Activated naive CD8-positive, alpha-beta T cell treated with anti-CD3 and anti-CD28 coated beads, Interleukin-2, amount 50 U/mL, for 16 hours (primary cell): Measurements from ENCODE around the gene CD247.

ENCODE experiments used
- DNase-seq: peaks from one replicate; pipeline ENCODE4 v3.0.0-alpha.2; 2020; ENCODE audit warnings: low read depth, low spot score

Gene CD247

DNA sequence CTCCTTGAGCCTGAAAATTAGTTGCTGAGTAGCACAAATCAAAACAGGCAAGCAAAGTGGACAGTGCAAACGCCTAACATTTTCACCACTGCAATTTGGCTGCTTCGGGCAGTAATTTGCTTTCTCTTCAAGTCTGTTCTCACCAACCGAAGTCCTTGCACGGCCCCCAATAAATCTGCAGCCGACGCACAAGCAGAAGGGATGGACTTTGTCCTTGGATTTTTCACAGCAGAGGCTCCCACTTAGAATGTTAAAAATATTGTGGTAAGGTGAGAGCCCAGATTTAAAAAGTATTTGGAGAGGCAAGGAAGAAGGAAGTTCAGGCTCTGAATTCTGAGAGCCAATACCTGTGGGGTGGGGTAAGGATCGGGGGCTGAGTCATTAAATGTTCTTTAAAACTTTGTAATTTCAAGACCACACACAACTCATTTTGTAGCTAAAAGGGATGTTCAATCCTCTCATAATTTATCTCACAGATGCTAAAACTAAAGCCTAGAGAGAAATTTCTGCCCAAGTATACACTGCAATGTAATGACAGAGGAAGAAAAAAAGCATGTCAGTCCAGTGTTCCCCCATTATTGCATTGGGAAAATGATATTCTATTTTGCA lies 6.2 kb downstream of the CD247 start:
- no peak for DNase-seq

DNA sequence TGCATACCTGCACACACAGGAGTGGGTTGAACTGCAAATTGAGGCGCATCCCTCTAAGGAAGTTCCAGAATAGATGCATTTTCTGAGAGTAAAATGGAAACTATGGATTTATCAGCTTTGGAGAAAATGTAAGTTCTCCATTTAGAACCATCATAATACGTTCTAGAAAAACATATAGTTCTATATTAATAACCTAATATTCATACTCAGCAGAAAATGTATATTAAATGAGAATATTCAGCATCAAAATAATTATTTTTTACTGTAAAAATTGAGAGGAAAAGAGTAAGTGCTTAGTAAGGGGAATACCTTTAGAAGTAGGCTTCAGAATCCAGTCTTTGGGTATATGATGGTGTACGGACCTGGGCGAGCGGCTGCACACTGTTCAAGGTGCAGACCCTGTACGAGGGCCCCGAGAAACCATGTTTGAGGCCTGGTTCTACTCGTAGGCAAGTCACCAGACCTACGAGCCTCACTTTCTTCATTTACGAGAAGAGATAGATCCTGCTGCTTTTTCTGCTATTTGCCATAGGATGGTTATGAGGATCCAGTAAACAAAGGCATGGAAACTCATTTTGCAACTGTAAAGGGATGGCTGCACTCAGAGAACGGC lies 6.8 kb downstream of the CD247 start:
- DNase-seq, result no peak

DNA sequence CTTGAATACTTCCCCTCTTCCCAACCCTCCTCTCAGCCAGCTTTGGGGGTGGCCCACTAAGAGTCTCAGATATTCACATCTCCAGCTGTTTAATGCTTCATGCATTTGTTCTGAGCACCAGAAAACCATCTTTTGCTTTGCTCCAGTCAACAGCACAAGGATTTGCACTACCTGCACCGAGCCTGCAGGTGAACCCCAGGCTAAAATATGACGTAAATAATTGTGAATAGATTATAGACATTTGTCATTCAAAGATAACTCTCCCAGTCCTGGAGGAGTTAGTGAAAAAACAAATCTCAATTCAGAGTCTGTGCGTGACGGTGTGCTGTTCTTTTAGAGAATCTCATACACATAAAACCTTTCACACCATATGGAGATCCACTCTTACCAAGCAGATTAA lies 7.4 kb downstream of the CD247 start:
- DNase-seq, result no peak

DNA sequence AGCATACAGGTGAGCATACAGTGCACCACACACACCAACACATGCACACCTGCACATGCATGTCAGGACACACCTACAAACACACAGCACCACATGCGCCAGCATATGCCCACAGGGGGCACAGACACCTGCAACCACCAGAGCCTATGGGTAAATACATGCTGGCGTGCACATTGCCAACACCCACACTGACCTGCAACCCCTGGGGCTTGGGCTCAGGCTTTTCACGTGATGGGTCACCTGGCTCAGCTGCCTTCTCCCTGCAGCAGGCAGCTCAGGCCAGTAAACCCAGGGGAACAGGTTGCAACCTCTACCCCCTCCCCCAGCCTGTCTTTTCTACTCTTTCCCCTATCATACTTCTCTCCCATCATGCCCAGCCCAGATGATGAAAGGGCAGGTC lies 8.1 kb downstream of the CD247 start:
- DNase-seq, result no peak

DNA sequence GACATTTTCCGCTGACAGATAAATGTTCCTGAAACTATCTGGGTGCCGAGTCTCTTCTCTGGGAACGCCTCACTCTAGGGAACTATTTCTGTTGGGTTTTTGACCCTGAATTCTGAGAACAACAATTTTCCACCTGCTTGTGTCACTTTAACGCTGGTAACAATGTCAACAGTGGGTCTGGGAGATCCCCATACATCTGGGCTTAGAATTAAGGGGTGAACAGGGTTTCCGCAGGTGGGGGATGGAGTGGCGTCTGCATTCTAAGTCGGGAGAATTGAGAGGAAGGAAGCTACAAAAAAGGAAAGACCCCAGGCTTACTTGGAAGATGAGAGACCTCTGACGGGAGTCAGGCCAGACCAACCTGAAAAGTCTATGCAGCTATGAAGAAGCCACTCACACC lies 8.7 kb downstream of the CD247 start:
- DNase-seq, result no peak

DNA sequence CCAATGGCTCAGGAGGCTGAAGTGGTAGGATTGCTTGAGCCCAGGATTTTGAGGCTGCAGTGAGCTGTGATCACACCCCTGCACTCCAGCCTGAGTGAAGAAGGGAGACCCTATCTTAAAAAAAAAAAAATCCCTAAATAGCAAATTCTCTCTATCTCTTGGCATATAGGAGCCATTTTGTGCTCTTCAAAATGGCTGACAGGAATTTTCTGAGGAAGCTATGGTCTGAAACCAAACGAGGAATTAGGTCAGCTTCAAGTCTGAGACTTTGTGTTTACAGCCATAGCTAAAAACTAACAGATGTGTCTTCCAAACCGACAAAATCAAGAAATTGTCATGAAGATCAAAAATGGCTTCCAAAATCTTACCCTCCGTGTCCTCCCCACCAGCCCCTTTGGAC lies 10.6 kb downstream of the CD247 start:
- DNase-seq, result no peak

DNA sequence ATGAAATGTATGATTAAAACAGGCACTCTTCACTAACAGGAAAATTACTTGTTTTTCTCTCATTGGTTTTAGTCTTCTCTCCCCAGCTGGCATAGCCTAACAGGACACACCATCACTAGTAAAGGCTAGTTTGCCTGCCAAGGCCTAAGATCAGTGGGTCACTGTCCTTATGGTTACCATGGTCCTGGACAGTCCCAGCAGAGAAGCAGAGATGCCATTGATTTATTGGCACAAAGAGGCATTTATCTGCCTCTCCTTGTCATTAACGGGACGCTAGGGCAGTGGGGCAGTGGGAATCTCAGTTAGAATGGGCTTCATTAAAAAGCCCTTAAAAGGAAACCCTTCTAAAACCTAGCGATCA lies 13.9 kb downstream of the CD247 start:
- DNase-seq, result no peak

DNA sequence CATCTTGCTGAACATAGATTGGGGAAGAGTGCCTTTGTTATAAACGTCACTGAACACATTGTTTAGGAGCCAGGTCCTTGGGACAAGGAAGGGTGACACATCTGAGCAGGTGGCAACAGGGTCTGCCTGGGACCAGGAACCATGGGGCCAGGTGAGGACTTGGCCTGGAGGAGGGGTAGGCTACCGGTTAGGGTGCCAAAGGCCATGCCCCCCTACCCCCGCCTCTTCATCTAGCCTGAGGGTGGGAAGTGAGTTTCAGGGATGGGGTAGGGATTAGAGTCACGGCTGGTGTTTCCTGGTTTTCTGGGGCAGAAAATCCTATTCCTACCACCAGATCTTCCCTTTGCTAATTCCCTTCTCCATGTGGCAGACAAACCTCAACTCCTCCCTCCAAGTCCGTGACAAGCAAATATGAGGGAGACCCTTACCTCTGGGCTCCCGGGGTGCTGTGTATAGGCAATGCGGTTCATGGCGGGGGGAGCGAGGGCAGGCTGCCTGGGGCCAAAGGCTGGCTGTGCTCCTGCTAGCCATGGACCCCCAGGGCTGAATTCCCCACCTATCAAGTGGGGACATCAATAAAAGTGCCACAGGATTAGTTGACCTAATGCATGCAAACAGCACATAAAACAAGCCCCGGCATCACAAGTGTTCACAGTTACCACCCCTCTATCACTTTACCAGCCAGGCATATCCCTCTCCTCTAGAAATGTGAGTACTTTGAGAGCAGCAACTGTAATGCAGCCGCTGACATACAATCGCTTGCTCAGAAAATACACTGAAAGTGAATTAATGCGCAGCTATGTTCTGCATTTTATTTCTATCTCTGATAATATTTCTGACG lies 14.5 kb downstream of the CD247 start:
- no peak for DNase-seq

DNA sequence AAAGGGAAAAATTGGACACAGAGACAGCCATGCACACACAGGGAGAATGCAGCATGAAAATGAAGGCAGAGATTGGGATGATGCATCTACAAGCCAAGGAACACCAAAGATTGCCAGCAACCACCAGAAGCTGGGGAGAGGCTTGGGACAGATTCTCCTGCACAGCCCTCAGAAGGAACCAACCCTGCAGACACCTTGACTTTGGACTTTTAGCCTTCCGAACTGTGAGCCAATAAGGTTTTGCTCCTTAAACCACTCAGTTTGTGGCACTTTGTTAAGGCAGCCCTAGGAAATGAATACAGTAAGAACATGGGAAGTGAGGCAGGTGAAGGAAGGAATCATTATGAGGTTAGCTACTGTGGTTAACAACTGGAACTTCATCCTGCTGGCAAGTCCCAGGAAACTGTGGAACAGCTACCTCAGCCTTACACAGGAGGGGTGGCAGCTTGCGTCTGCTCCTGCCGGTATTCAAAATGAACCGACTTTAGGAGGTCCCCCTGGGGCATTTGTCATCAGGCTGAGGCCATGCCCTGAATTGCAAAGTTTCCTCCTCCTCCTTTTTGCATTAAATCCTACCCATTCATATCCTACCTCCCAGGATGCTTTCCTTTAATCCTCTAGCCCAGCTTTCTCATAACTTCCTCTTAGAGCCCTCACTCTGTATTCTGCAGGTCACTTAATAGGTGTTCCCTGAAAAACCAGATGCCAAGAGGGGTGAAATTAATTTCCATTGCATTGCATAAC lies 15.4 kb downstream of the CD247 start:
- DNase-seq, result no peak

DNA sequence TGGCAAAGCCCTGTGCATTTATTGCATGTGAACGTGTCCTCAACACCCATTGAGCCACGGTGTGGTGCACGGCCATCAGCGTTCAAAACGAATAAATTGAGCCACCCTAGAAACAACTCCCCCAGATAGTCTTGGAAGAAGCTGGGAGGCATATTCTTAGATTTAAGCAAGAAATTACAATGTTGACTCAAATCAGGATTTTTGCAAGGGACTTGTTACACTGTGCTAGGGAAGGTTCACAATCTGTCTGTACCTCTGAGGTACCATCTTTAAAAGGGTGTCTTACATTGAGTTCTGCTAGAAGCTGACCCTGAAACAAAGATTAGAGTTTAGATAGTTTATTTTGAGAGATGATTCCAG lies 16.2 kb downstream of the CD247 start:
- no peak for DNase-seq

DNA sequence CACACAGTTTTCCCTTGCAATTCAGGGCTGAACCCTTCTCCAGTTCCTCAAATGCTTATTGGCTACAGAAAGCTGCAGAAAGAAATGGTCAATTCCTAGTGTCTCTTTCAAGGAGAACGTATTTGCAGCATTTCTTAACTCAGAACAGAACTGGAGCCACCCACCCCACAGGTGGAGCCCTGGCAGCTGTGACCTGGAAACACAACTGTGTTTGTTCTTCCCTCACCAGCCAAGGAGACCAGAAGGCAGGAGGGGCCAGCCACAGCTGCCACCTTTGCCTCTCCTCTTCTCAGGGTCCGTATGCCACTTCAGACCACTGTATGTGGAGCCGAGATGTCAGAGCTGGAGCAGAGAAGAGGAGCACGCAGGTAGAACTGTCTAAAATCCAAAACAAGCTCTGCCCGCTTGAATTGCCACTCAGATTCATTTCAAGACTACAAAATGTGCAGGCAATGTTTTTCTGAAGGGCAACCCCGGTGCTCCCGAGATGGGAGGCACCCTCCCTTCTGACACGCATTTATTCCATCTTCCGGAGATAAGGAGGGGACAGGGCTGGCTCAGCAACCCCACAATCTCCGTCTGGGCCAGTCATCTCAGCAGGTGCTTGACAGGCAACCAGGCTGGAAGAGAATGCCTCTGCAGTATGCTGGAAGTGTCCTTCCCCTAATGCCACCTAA lies 16.7 kb downstream of the CD247 start:
- DNase-seq, result no peak

DNA sequence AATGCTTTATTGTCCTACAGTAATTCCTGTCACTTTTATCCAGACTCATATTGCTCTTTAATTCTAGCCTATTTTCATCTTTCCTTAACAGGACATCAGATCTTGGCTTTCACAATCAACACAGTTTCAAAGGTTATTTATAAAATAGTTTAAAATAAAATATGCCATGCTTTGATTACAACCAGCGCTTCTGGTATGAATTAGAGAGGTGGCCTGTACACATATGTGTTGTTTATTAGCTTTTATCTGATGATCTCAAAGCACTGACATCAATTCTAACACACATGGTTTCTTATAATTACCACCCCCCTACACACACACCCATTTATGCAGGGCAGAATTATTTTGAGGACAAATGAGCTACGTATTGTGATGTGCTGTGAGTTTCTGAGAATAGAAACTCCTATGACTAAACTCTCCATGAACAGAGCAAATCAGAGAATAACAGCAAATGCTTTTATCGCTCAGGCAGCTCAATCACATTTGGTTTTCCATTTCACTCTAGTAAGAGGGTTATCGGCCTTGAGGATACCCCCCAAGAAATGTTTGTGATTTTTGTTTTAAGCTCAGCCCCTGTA lies 18.0 kb downstream of the CD247 start:
- DNase-seq, result no peak

DNA sequence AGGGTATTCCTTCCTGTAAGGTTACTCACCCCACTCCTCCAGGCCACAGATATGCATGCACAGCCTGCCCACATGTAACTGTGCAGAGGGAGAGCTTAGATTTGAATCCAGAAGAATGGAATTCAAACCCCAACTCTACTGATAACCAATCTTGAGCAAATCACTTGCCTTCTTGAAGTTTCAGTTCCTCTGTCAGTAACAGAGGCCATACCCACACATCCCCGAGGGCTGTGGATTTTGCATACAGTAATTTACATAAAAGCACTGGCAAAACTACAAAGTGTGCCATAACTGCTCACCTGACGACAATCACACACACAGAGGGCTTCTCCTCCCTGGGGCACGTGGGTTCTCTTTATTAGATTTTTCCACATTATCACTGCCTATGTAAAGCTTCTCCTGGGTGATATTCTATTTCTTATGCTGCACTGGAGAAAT lies 18.6 kb downstream of the CD247 start:
- no peak for DNase-seq

DNA sequence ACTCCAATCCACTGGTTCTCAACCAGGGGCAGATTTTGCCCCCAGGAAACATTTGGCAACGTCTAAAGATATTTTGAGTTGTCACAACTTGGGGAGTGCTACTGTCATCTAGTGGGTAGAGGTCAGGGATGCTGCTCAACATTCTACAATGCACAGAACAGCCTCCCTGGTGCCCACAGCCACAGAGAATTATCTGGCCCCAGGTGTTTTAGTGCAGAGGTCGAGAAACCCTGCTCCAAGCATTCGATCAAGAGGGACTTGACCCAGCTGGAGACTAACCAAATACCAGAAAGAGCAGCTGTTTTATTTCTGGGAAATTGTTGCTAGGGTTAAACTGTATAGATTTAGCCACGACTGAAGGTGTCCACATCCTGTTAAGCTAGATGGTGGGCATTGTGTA lies 19.2 kb downstream of the CD247 start:
- DNase-seq, result no peak

DNA sequence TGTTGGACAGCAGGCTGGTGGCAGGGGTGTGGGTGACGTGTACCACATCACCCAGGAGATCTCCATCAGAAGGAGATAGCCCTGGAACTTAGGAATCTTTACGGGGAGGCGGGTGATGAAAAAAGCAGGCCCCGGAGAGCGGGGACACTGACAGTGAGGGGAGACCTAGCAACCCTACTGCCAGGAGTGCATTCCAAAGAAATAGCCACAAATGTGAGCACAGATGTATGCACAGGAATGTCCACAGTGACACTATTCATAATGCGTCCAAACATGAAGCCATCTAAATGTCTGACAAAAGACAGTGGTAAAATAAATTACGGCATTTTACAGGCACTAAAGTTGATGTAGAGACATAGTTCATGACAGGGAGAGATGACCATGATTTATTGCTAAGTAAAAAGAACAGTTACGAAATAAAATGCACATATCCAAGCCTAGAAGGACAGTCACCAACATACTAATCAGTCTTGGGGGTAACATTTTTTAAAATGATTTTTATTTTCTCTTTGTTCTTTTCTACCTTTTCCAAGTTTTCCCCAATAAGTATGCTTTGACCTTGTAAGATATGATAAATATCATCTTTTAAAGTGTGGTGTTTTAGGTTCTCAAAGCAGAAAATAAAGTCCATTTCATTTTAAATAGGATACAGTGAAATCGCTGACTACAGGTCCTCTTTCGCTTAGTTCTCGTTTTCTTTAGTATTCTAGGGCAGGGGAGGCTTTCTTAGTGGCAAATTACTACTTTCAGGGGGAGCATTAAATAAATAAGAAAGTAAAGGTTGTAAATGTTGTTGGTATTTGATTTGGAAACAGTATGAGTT lies 21.3 kb downstream of the CD247 start:
- DNase-seq, result no peak

DNA sequence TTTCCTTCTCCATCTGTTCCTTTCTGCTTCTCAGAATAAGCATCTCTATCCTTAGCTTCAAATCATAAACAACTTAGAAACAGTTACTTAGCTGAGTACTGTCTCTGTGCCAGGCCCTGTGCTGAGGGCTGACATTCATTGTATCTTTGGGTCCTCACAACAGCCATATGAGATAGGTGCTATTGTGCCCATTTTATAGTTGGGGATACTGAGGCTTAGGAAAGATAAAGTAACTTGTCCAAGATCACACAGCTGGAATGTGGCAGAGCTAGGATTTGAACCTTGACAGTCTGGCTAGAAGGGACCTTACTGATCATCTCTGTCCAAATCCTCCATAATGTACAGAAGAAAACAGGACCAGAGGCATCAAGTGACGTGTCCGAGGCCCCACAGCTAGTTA lies 25.0 kb downstream of the CD247 start:
- no peak for DNase-seq

DNA sequence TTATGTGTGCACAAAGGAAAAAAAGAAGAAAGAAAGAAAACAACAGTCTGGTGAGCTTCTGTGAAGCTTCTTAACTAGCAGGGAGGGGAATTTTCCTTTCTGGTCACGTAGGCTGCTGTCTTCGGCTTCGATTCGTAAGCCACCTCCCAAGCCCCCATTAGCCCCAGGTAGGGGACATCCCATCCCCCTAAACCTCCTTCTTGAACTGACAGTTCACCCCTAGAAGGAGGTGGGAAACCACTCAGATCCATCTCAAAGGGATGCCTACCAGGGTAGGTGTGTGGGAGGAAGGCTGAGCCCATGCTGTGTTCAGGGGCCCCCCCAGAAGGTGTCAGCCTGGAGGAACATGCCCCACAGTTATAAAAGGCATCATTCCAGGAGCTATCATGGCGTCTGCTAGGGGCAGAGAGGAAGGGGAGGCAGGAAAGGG lies 25.8 kb downstream of the CD247 start:
- peak; percentile 29 for DNase-seq

DNA sequence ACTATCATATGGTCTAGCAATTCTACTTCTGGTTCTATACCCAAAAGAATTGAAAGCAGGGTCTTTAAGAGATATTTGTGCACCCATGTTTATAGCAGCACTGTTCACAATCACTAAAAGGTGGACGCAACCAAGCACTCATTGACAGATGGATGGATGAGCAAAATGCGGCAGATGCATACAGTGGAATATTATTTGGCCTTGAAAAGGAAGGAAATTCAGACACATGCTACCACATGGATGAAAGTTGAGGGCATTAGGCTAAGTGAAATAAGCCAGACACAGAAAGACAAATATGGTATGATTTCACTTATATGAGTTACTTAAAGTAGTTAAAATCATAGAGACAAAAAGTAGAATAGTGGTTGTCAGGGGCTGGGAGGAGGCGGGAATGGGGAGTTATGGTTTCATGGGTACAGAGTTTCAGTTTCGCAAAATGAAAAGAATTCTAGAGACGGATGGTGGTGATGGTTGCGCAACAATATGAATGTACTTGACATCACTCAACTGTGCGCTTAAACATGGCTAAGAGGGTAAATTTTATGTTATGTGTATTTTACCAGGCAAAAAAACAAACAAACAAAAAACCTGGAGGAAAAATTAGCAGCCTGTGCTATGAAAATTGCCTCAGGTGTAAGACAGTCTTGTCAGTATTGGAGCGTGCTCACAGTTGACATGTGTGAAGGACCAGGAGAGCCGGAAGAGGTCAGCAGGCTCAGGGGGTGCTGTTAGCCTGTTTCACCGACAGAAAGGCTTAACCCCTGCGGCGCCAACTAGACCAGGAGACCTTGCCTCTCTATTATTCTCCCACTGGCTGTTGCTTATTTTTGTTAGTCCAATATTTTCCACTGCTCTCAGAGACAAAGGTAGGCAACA lies 26.5 kb downstream of the CD247 start:
- DNase-seq, result no peak

DNA sequence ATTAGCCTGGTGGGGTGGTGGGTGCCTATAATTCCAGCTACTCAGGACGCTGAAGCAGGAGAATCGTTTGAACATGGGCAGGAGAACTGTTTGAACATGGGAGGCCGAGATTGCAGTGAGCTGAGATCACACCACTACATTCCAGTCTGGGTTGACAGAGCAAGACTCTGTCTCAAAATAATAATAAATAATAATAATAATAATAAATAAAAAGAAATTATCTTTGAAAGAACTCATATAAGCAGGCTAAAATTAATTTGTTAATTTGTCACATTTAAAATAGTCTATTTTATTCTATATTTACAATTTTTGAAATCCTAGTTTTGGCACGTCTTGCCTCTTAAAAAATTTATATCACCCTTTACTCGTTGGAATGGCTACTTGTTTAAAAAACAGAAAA lies 27.6 kb downstream of the CD247 start:
- no peak for DNase-seq
